GM19324 (cell line): ENCODE data around the gene TANGO6.

Experiments used
- ATAC-seq: cut with Tn5 transposase; IDR thresholded peaks from one replicate; pipeline ENCODE4 v1.9.1; 2021; ENCODE audit warnings: mild to moderate bottlenecking, moderate library complexity; ENCODE audit not compliant: unreplicated experiment, low FRiP score

TANGO6 gene

GRCh38 chr16:68995011-68995504 lies 151.7 kb downstream of the TANGO6 start:
- no peak for ATAC-seq

- ATAC-seq, result no peak
These were observed 154.2 kb downstream of the TANGO6 start for GRCh38 chr16:68997564-68997963.

- ATAC-seq, result no peak
These were observed 155.8 kb downstream of the TANGO6 start for GRCh38 chr16:68999114-68999513.

- ATAC-seq, result no peak
These were observed 160.2 kb downstream of the TANGO6 start for GRCh38 chr16:69003500-69003899.

GRCh38 chr16:69005641-69006355 lies 162.5 kb downstream of the TANGO6 start:
- ATAC-seq, result no peak

- ATAC-seq, result no peak
These were observed 169.6 kb downstream of the TANGO6 start for GRCh38 chr16:69012906-69013305.

- no peak for ATAC-seq
These were observed 170.7 kb downstream of the TANGO6 start for GRCh38 chr16:69013991-69014390.

GRCh38 chr16:69014811-69015210 lies 171.5 kb downstream of the TANGO6 start:
- ATAC-seq, result no peak

- no peak for ATAC-seq
These were observed 173.9 kb downstream of the TANGO6 start for GRCh38 chr16:69017036-69017783.

- no peak for ATAC-seq
These were observed 176.5 kb downstream of the TANGO6 start for GRCh38 chr16:69019811-69020210.

GRCh38 chr16:69029121-69029520 lies 185.8 kb downstream of the TANGO6 start:
- ATAC-seq, result no peak

- ATAC-seq, result no peak
These were observed 188.6 kb downstream of the TANGO6 start for GRCh38 chr16:69031877-69032301.

- no peak for ATAC-seq
These were observed 190.0 kb downstream of the TANGO6 start for GRCh38 chr16:69033151-69033949.

- no peak for ATAC-seq
These were observed 192.0 kb downstream of the TANGO6 start for GRCh38 chr16:69035375-69035774.

- no peak for ATAC-seq
These were observed 193.2 kb downstream of the TANGO6 start for GRCh38 chr16:69036399-69037091.

GRCh38 chr16:69037373-69038160 lies 194.2 kb downstream of the TANGO6 start:
- ATAC-seq, result no peak

GRCh38 chr16:69039333-69039941 lies 196.1 kb downstream of the TANGO6 start:
- no peak for ATAC-seq

GRCh38 chr16:69040144-69040909 lies 197.0 kb downstream of the TANGO6 start:
- no peak for ATAC-seq
